ENCODE data around the gene ADCY1. TPM values are rescaled to one million over a fixed set of nuclear protein-coding genes. Genes with fewer than 3 reads are reported as not detected.
A peak's percentile ranks its signal among the peaks of the same experiment; 100 is the strongest.
"Not testable (repeated sequence)": the region's sequence is repeated elsewhere in the genome, so short reads cannot be mapped to it uniquely, and the experiment has no call there.

Gene ADCY1
- total RNA-seq, 1 experiment from 2014 or later: 0.71 TPM

DNA sequence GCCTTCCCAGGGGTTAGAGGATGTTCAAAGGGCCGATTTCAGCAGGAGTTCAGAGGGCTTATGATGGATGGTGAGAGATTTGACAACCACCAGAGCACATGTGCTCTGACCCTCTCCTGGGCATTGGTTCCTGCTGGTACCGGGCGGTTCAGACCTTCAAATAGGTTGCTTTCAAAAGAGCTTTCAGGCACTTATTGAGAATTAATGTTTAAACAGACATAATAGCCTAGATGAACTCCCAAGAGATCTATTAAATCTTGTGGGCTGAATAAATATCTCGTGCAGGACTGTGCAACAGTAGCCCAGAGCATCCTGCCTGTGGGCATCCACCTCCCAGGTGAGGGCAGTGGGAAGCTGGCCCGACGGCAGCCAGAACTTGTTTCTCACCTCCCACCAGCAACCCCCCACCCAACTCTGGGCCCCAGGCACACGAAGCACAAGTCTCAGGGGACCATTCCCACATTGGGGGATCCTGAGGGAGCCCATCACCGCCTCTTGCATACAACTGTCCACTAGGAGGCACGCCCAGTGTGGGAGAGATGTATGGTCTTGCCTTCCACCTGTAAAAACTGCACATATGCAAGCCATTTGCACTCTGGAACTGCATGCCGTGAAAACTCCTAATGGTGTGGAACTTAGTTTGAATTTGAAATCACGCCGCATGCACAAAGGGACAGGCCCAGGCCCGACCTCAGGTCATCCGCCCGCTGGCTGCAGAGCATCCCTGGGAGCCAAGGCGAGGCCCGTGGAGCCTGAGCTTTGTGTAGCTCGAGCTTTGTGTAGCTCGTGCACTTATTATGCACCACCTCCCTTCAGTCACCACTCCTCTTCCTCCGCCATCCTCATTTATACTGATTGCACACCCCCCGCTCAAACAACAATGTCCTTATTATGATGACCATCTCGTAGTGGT is 147.8 kb downstream of the ADCY1 start:
- DNase-seq (ENCODE audit: low spot score): no peak
- ChIA-PET CTCF (no interaction called here), POLR2A (ENCODE audit: low non-redundant PET) (interaction anchor here (0.5 kb wide), 1 partner anchor 383 kb away, joined by 6 read pairs; no protein-coding TSS in a partner anchor)
- no peaks in the 10 kb centered on the region for H3K9me3 ChIP-seq (ENCODE audit: low read depth, low read length, poor library complexity, severe bottlenecking)
- no peak overlapping the region for H3K27ac ChIP-seq (ENCODE audit: low read depth, low read length, poor library complexity, severe bottlenecking)
- intact Hi-C loops (cut with micrococcal nuclease; ENCODE audit: unreplicated experiment): no loop called here
- TF ChIP-seq, protein P1, sequence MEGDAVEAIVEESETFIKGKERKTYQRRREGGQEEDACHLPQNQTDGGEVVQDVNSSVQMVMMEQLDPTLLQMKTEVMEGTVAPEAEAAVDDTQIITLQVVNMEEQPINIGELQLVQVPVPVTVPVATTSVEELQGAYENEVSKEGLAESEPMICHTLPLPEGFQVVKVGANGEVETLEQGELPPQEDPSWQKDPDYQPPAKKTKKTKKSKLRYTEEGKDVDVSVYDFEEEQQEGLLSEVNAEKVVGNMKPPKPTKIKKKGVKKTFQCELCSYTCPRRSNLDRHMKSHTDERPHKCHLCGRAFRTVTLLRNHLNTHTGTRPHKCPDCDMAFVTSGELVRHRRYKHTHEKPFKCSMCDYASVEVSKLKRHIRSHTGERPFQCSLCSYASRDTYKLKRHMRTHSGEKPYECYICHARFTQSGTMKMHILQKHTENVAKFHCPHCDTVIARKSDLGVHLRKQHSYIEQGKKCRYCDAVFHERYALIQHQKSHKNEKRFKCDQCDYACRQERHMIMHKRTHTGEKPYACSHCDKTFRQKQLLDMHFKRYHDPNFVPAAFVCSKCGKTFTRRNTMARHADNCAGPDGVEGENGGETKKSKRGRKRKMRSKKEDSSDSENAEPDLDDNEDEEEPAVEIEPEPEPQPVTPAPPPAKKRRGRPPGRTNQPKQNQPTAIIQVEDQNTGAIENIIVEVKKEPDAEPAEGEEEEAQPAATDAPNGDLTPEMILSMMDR (conservative IDR thresholded peaks at IDR 0.05; ENCODE audit: low read depth, low read length): no peak
- no peak for TF ChIP-seq EZH2 (IDR thresholded peaks at IDR 0.05; ENCODE audit: borderline replicate concordance, low read depth, low read length, poor library complexity, severe bottlenecking)
- H3K27me3 ChIP-seq (replicated peaks; ENCODE audit: insufficient read depth, low read depth, low read length, poor library complexity): no peaks in the 10 kb centered on the region
- no peak overlapping the region for H3K4me3 ChIP-seq (ENCODE audit: low read depth, low read length, poor library complexity, severe bottlenecking)
- peaks cover 7% of the 10 kb centered on the region for H3K36me3 ChIP-seq (ENCODE audit: insufficient read depth, low read length, poor library complexity, severe bottlenecking)
- BruUV-seq (replicated peaks): no TSS peak
- H3K4me1 ChIP-seq (ENCODE audit: insufficient read depth, low read length, poor library complexity, severe bottlenecking): no peaks in the 10 kb centered on the region

DNA sequence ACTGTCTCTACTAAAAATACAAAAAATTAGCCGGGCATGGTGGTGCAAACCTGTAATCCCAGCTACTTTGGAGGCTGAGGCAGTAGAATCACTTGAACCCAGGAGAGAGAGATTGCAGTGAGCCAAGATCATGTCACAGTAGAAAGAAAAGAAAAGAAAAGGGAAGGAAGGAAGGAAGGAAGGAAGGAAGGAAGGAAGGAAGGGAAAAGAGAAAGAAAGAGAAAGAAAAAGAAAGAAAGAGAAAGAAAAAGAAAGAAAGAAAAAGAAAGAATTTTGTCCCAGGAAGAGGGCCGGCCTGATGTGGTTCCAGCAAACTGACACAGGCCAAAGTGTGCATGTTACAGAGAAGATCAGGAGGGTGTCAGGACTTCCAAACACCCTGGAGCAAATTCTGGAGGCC is 151.1 kb downstream of the ADCY1 start:
- POLR2A ChIA-PET (ENCODE audit: low non-redundant PET); H3K9me3 ChIP-seq (ENCODE audit: low read depth, low read length, poor library complexity, severe bottlenecking); CTCF ChIA-PET; intact Hi-C loops (cut with micrococcal nuclease; ENCODE audit: unreplicated experiment); BruUV-seq (replicated peaks); DNase-seq (ENCODE audit: low spot score); H3K27ac ChIP-seq (ENCODE audit: low read depth, low read length, poor library complexity, severe bottlenecking); H3K27me3 ChIP-seq (replicated peaks; ENCODE audit: insufficient read depth, low read depth, low read length, poor library complexity); H3K4me1 ChIP-seq (ENCODE audit: insufficient read depth, low read length, poor library complexity, severe bottlenecking); H3K4me3 ChIP-seq (ENCODE audit: low read depth, low read length, poor library complexity, severe bottlenecking): not testable (repeated sequence)
- H3K36me3 ChIP-seq (ENCODE audit: insufficient read depth, low read length, poor library complexity, severe bottlenecking): peaks cover 18% of the 10 kb centered on the region

DNA sequence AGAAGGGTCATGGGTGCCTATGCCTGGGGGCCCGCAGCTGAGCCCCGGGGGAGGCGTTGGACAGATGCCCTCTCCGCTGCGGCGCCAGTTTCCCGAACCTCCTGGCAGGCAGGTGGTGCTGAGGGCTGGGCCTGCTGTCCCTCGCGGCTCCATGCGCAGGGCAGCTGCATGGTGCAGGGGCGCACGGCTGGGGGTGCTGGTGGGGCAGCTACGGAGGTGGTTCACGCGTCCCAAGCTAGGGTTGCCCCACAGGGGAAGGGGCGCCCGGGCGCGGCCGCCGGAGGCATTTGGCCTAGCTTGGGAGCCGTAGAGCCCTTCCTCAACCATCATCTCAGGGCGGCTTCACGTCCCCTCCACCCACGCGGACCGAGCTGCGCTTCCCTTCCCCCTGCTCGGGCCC is 152.7 kb downstream of the ADCY1 start:
- POLR2A ChIA-PET (ENCODE audit: low non-redundant PET): no interaction called here
- no peaks in the 10 kb centered on the region for H3K27me3 ChIP-seq (replicated peaks; ENCODE audit: insufficient read depth, low read depth, low read length, poor library complexity)
- no peaks in the 10 kb centered on the region for H3K9me3 ChIP-seq (ENCODE audit: low read depth, low read length, poor library complexity, severe bottlenecking)
- CTCF ChIA-PET: no interaction called here
- H3K4me1 ChIP-seq (ENCODE audit: insufficient read depth, low read length, poor library complexity, severe bottlenecking): no peaks in the 10 kb centered on the region
- intact Hi-C loops (cut with micrococcal nuclease; ENCODE audit: unreplicated experiment): no loop called here
- DNase-seq (ENCODE audit: low spot score): no peak
- BruUV-seq (replicated peaks): no TSS peak
- peaks cover 18% of the 10 kb centered on the region for H3K36me3 ChIP-seq (ENCODE audit: insufficient read depth, low read length, poor library complexity, severe bottlenecking)
- H3K27ac ChIP-seq (ENCODE audit: low read depth, low read length, poor library complexity, severe bottlenecking): no peak overlapping the region
- TF ChIP-seq EZH2 (IDR thresholded peaks at IDR 0.05; ENCODE audit: borderline replicate concordance, low read depth, low read length, poor library complexity, severe bottlenecking): no peak
- TF ChIP-seq, protein P1 (conservative IDR thresholded peaks at IDR 0.05; ENCODE audit: low read depth, low read length): no peak
- no peak overlapping the region for H3K4me3 ChIP-seq (ENCODE audit: low read depth, low read length, poor library complexity, severe bottlenecking)

DNA sequence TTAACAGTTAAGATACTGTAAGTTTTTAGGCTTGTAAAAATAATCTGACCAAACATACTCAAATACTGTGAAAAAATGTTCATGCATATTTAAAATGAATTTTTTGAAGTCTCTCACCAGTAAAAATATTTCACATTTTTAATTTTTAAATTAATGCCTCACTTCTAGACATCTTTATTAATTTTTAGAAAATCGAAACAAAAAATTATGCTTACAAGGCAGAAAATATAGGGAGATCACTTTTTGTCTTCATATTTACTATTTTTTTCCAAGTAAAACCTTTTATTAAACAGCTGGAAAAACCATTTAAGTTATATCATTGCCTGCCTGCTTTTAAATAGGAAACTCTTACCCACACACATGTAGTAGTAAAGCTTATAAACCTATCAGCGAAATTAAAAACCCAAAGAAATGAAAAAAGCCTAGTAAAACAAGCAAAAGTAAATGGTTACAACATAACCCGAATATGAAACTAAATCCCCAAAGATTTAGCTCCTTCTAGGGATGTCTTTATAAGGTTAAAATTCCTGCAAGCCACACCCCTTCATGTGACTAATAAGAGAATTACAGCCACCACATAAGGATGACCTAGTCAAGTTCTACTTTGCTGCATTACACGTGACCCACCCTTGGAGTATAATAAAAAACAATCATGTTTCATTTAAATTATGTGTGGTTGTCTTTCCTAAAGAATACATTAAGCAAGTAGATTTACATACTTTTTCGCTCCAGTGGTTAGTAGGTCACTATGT is 157.7 kb downstream of the ADCY1 start:
- H3K4me1 ChIP-seq (ENCODE audit: insufficient read depth, low read length, poor library complexity, severe bottlenecking); CTCF ChIA-PET; intact Hi-C loops (cut with micrococcal nuclease; ENCODE audit: unreplicated experiment); H3K9me3 ChIP-seq (ENCODE audit: low read depth, low read length, poor library complexity, severe bottlenecking); H3K4me3 ChIP-seq (ENCODE audit: low read depth, low read length, poor library complexity, severe bottlenecking); H3K27me3 ChIP-seq (replicated peaks; ENCODE audit: insufficient read depth, low read depth, low read length, poor library complexity); POLR2A ChIA-PET (ENCODE audit: low non-redundant PET); BruUV-seq (replicated peaks); H3K27ac ChIP-seq (ENCODE audit: low read depth, low read length, poor library complexity, severe bottlenecking): not testable (repeated sequence)
- peaks cover 13% of the 10 kb centered on the region for H3K36me3 ChIP-seq (ENCODE audit: insufficient read depth, low read length, poor library complexity, severe bottlenecking)
- peak; percentile 32 for DNase-seq (ENCODE audit: low spot score)

DNA sequence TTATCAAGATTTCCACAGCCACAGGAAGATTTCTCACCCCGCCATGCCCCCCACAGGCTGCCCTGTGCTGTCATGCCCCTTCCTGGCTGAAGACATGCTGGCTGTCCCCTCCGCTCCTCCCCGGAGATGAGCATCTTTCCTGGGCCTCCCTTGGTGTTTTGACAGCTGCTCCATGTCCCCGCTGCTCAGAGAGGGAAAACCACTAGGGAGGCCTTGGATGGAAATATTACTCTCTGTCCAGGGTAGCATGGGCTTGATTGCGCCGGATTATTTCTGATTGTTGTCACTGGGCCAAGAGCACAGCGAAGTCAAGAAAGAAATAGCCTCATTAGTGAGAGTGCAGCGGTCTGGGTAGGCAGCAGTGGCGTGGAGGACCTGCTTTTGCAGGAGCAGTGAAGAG is 164.8 kb downstream of the ADCY1 start:
- H3K4me1 ChIP-seq (ENCODE audit: insufficient read depth, low read length, poor library complexity, severe bottlenecking); H3K4me3 ChIP-seq (ENCODE audit: low read depth, low read length, poor library complexity, severe bottlenecking); DNase-seq (ENCODE audit: low spot score); CTCF ChIA-PET; H3K27ac ChIP-seq (ENCODE audit: low read depth, low read length, poor library complexity, severe bottlenecking); BruUV-seq (replicated peaks); H3K36me3 ChIP-seq (ENCODE audit: insufficient read depth, low read length, poor library complexity, severe bottlenecking); H3K9me3 ChIP-seq (ENCODE audit: low read depth, low read length, poor library complexity, severe bottlenecking); H3K27me3 ChIP-seq (replicated peaks; ENCODE audit: insufficient read depth, low read depth, low read length, poor library complexity); POLR2A ChIA-PET (ENCODE audit: low non-redundant PET); intact Hi-C loops (cut with micrococcal nuclease; ENCODE audit: unreplicated experiment): not testable (repeated sequence)

DNA sequence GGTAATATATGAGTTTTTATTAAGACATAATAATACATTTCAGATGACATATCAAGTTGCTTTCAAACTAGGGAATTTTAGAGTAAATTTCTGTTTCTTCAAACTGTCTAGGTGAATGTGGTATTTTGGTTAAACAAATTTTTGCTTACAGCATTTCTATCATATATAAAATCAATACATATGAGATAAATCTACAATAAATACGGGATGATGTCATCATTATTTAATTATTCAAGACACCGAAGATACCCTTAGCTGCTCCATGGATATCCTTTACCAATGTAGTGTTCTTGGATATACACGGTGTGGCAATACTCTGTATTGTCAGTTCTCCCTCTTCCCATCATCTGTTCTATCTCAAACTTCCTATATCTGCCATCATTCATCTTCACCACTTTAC is 166.4 kb downstream of the ADCY1 start:
- H3K27ac ChIP-seq (ENCODE audit: low read depth, low read length, poor library complexity, severe bottlenecking); H3K27me3 ChIP-seq (replicated peaks; ENCODE audit: insufficient read depth, low read depth, low read length, poor library complexity); H3K4me3 ChIP-seq (ENCODE audit: low read depth, low read length, poor library complexity, severe bottlenecking); CTCF ChIA-PET; H3K9me3 ChIP-seq (ENCODE audit: low read depth, low read length, poor library complexity, severe bottlenecking); POLR2A ChIA-PET (ENCODE audit: low non-redundant PET); intact Hi-C loops (cut with micrococcal nuclease; ENCODE audit: unreplicated experiment); DNase-seq (ENCODE audit: low spot score); BruUV-seq (replicated peaks); H3K4me1 ChIP-seq (ENCODE audit: insufficient read depth, low read length, poor library complexity, severe bottlenecking); H3K36me3 ChIP-seq (ENCODE audit: insufficient read depth, low read length, poor library complexity, severe bottlenecking): not testable (repeated sequence)

Data from A673 (cell line).